HCT116 (cell line): Measurements from ENCODE around the gene RBM8A.

Source experiments
- CTCF ChIP-seq, 3 experiments: fragments of 200-600 bp in 1 of 3; sonication (generic) in 1 of 3; IDR thresholded peaks in 2 of 3; conservative IDR thresholded peaks in 1 of 3; 2 replicates each; pipeline ENCODE4 v1.5.1; 2012 to 2017; ENCODE audit warnings: low read depth in 2 of 3, low read length in 2 of 3, antibody characterized with exemption in 1 of 3, borderline replicate concordance in 1 of 3, control low read depth in 1 of 3, mild to moderate bottlenecking in 1 of 3, mixed read lengths in 1 of 3, mixed run types in 1 of 3, moderate library complexity in 1 of 3; ENCODE audit not compliant: insufficient read depth in 1 of 3
- EGR1 ChIP-seq: IDR thresholded peaks from 2 replicates; pipeline ENCODE4 v1.6.1; 2012; ENCODE audit warnings: low read depth
- EZH2 ChIP-seq: fragments of 200-600 bp; sonication (generic); IDR thresholded peaks from 2 replicates; pipeline ENCODE4 v1.6.1; 2017; ENCODE audit warnings: antibody characterized with exemption, mixed run types
- MAX ChIP-seq: IDR thresholded peaks from 2 replicates; pipeline ENCODE4 v1.6.1; 2012
- POLR2A ChIP-seq: IDR thresholded peaks from 2 replicates; pipeline ENCODE4 v1.7.0; 2011; ENCODE audit warnings: borderline replicate concordance; ENCODE audit not compliant: insufficient read depth, insufficient read length; ENCODE audit errors: extremely low read depth
- RAD21 ChIP-seq: IDR thresholded peaks from 2 replicates; pipeline ENCODE4 v1.6.1; 2012; ENCODE audit warnings: low read depth, mild to moderate bottlenecking
- SIN3A ChIP-seq: IDR thresholded peaks from 2 replicates; pipeline ENCODE4 v1.6.1; 2012; ENCODE audit warnings: low read depth
- SP1 ChIP-seq: IDR thresholded peaks from 2 replicates; pipeline ENCODE4 v1.6.1; 2012; ENCODE audit warnings: low read depth
- SRF ChIP-seq: IDR thresholded peaks from 2 replicates; pipeline ENCODE4 v1.6.1; 2012; ENCODE audit warnings: low read depth
- ZNF274 ChIP-seq: fragments of 200-500 bp; sonication (Bioruptor generic); IDR thresholded peaks from 2 replicates; pipeline ENCODE4 v1.6.1; 2014; ENCODE audit warnings: mild to moderate bottlenecking, low read depth, low read length, inconsistent platforms

GRCh38 chr1:145918992-145919939, 8.0 kb downstream of the RBM8A start:
- TF ChIP-seq ZNF274 = no peak
- TF ChIP-seq RAD21 = no peak
- no peak for TF ChIP-seq CTCF (IDR thresholded peaks at IDR 0.05 in 2 of 3, conservative IDR thresholded peaks at IDR 0.05 in 1 of 3; ENCODE audit: borderline replicate concordance in 1 of 3, insufficient read depth in 1 of 3, low read depth in 2 of 3, low read length in 2 of 3)
- no peak; the same call in 1 of the 2 replicates for TF ChIP-seq SP1
- TF ChIP-seq POLR2A = no peak
- no peak for TF ChIP-seq SRF
- TF ChIP-seq SIN3A = peak; percentile 58
- no peak; the same call in none of the 2 replicates for TF ChIP-seq MAX
- TF ChIP-seq EZH2 = no peak
- TF ChIP-seq EGR1 = no peak
